GM20000 (cell line): ENCODE measurements around the gene XRN1.

Experiments used
- DNase-seq: peaks from one replicate; pipeline ENCODE4 v3.0.0; 2012; ENCODE audit warnings: low spot score
- CTCF ChIP-seq: IDR thresholded peaks from 2 replicates; pipeline ENCODE4 v1.5.1; 2012; ENCODE audit warnings: mild to moderate bottlenecking, control low read depth; ENCODE audit errors: extremely low read depth, missing control alignments

XRN1 gene

DNA sequence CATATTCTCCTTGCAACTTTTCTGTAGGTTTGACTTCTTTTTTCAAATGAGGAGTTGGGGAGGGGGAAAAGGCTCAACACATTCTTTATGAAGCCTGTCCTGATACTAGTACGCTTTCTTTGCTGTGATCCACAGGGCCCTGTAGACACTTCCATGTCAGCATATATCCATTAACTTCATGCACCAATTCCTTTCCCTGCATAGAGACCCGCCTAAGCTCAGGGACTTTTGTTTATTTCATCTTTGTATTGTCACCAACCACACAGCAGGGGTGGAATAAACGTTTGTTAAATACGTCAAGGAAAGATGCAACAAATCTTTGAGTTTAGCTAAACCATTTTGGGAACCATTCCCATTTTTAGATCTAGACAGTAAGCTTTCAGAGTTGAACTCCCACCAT is 179.4 kb downstream of the XRN1 start:
- no peak for DNase-seq

GRCh38 chr3:142267269-142267668 is 180.6 kb downstream of the XRN1 start:
- TF ChIP-seq CTCF: no peak
- DNase-seq: no peak

More for the DNA sequence above, 179.4 kb downstream of the XRN1 start:
- TF ChIP-seq CTCF: no peak

DNA sequence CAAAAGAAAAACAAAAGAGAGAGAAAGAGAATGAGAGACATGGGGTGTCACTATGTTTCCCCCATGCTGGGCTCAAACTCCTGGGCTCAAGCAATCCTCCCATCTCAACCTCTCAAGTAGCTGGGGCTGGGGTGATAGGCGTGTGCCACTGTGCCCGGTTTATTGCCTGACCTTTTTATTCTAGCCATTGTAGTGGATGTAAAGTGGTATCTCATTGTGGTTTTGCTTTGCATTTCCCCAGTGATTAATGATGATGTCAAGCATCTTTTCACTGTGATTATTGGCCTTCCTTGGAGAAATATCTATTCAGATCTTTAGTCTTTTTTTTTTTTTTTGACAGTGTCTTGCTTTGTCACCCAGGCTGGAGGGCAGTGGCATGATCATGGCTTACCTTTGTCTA is 184.7 kb downstream of the XRN1 start:
- DNase-seq: no peak

DNA sequence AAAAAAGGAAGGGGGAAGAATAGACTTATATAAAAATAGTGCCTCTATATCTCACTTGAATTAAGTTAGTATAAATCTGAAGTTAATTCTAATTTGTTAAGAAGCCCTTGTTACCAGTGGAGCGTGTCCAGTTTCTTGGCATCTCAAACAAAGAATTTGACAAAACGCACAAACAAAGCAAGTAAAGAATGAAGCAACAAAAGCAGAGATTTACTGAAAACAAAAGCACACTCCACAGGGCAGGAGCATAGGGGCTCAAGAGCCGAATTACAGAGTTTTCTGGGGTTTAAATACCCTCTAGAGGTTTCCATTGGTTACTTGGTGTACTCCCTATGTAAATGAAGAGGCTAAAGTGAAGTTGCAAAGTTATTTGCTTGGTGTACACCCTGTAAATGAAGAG is 188.5 kb downstream of the XRN1 start:
- TF ChIP-seq CTCF: no peak
- no peak for DNase-seq

More for the DNA sequence above, 184.7 kb downstream of the XRN1 start:
- no peak for TF ChIP-seq CTCF

DNA sequence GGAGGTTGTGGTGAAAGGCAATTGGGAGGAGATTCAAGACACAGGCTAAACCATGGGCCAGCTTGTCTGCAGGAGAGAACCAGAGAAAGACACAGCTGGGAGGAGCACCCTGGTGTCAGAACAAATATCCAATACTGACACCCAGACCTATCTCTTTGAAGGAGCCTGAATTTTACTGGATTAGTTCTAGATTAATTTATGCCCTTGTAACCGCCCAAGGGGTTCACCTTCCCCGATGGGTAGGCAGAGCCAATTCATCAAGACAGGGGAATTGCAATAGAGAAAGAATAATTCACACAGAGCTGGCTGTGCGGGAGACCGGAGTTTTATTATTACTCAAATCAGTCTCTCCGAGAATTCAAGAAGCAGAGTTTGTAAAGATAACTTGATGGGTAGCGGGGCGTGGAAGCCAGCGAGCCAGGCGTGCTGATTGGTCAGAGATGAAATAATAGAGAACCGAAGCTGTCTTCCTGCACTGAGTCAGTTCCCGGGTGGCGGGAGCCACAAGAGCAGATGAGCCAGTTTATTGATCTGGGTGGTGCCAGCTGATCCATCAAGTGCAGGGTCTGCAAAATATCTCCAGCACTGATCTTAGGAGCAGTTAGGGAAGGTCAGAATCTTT is 191.0 kb downstream of the XRN1 start:
- DNase-seq: no peak
- no peak for TF ChIP-seq CTCF
